Testis (tissue), 2 donors: Measurements from ENCODE around the gene PTH2.

Source experiments
- POLR2A ChIP-seq: fragments of 450-650 bp; IDR thresholded peaks from one replicate; pipeline ENCODE4 v1.6.1; 2017; ENCODE audit warnings: antibody characterized with exemption, mild to moderate bottlenecking, moderate library complexity
- TF ChIP-seq, protein P1 (sequence below), 3 experiments: fragments of 450-650 bp in 2 of 3; fragments of 200-600 bp in 1 of 3; sonication (generic) in 1 of 3; IDR thresholded peaks; one replicate each; pipeline ENCODE4 v1.5.1; 2016 to 2019; ENCODE audit warnings: antibody characterized with exemption in 3 of 3, mild to moderate bottlenecking in 2 of 3, moderate library complexity in 1 of 3

DNA sequence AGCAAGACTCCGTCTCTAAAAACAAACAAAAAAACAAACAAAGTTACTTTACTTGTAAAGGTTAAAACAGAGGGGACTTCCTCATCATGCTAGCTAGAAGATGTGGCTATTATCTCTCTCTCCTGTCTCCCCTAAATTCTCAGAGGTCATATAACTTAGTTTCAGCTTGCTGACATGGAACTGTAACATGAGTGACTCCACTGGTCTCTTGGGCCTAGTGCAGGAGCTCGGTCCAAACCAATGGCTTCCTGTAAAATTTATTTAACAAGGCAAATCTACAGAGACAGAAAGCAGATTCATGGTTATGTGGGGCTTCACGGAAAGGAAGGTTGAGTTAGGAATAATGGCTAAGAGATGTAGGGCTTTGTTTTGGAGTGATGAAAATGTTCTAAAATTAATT is 44.7 kb downstream of the PTH2 start:
- TF ChIP-seq, protein P1, sequence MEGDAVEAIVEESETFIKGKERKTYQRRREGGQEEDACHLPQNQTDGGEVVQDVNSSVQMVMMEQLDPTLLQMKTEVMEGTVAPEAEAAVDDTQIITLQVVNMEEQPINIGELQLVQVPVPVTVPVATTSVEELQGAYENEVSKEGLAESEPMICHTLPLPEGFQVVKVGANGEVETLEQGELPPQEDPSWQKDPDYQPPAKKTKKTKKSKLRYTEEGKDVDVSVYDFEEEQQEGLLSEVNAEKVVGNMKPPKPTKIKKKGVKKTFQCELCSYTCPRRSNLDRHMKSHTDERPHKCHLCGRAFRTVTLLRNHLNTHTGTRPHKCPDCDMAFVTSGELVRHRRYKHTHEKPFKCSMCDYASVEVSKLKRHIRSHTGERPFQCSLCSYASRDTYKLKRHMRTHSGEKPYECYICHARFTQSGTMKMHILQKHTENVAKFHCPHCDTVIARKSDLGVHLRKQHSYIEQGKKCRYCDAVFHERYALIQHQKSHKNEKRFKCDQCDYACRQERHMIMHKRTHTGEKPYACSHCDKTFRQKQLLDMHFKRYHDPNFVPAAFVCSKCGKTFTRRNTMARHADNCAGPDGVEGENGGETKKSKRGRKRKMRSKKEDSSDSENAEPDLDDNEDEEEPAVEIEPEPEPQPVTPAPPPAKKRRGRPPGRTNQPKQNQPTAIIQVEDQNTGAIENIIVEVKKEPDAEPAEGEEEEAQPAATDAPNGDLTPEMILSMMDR (IDR thresholded peaks at IDR 0.05): no peak
- TF ChIP-seq POLR2A: no peak
